Ramos (cell line): Measurements from ENCODE around the gene ADO.

Experiments used
- in situ Hi-C: fragments of 300-500 bp; cut with MboI; formaldehyde crosslinking; loops from one replicate; pipeline ENCODE4 v1.14.3; 2022; ENCODE audit warnings: low sequenced_read_pairs; ENCODE audit not compliant: unreplicated experiment

ADO gene

GRCh38 chr10:62790571-62790970 is 13.9 kb upstream of the ADO start:
- in situ Hi-C loops, result no loop called here

GRCh38 chr10:62792261-62792660 is 12.3 kb upstream of the ADO start:
- in situ Hi-C loops, result no loop called here

- in situ Hi-C loops, result no loop called here
These were observed 10.2 kb upstream of the ADO start for GRCh38 chr10:62794306-62794705.

- in situ Hi-C loops, result no loop called here
These were observed 9.4 kb upstream of the ADO start for GRCh38 chr10:62795100-62795499.

- in situ Hi-C loops, result no loop called here
These were observed 8.8 kb upstream of the ADO start for GRCh38 chr10:62795762-62796161.

- in situ Hi-C loops, result no loop called here
These were observed 7.6 kb upstream of the ADO start for GRCh38 chr10:62796896-62797295.

- in situ Hi-C loops, result no loop called here
These were observed 2.6 kb upstream of the ADO start for GRCh38 chr10:62801871-62802270.

- in situ Hi-C loops, result no loop called here
These were observed 680 bp upstream of the ADO start for GRCh38 chr10:62803724-62804355.

- in situ Hi-C loops, result no loop called here
These were observed 945 bp downstream of the ADO start for GRCh38 chr10:62805231-62806099.

- in situ Hi-C loops, result no loop called here
These were observed 1.7 kb downstream of the ADO start for GRCh38 chr10:62806251-62806650.

GRCh38 chr10:62810156-62810902 is 5.8 kb downstream of the ADO start:
- in situ Hi-C loops, result loop anchor here (5.0 kb wide), 1 partner anchor 198 kb away; no protein-coding TSS in a partner anchor

GRCh38 chr10:62811159-62811875 is 6.8 kb downstream of the ADO start:
- in situ Hi-C loops, result loop anchor here (5.0 kb wide), 1 partner anchor 199 kb away; no protein-coding TSS in a partner anchor

- in situ Hi-C loops, result loop anchor here (5.0 kb wide), 1 partner anchor 201 kb away; no protein-coding TSS in a partner anchor
These were observed 8.3 kb downstream of the ADO start for GRCh38 chr10:62812672-62813439.

- in situ Hi-C loops, result loop anchor here (5.0 kb wide), 1 partner anchor 201 kb away; no protein-coding TSS in a partner anchor
These were observed 8.9 kb downstream of the ADO start for GRCh38 chr10:62813453-62813852.

GRCh38 chr10:62813981-62814380 is 9.5 kb downstream of the ADO start:
- in situ Hi-C loops, result loop anchor here (5.0 kb wide), 1 partner anchor 202 kb away; no protein-coding TSS in a partner anchor

GRCh38 chr10:62814756-62815380 is 10.3 kb downstream of the ADO start:
- in situ Hi-C loops, result loop anchor here (5.0 kb wide), 1 partner anchor 203 kb away; no protein-coding TSS in a partner anchor

- in situ Hi-C loops, result no loop called here
These were observed 11.0 kb downstream of the ADO start for GRCh38 chr10:62815381-62816075.

- in situ Hi-C loops, result no loop called here
These were observed 11.5 kb downstream of the ADO start for GRCh38 chr10:62816076-62816330.
